ENCODE data around the gene DMRT3. TPM values are rescaled to one million over a fixed set of nuclear protein-coding genes. Genes with fewer than 3 reads are reported as not detected.

Gene DMRT3
- total RNA-seq, 1 donor from 2014 or later, result 0.41 TPM

DNA sequence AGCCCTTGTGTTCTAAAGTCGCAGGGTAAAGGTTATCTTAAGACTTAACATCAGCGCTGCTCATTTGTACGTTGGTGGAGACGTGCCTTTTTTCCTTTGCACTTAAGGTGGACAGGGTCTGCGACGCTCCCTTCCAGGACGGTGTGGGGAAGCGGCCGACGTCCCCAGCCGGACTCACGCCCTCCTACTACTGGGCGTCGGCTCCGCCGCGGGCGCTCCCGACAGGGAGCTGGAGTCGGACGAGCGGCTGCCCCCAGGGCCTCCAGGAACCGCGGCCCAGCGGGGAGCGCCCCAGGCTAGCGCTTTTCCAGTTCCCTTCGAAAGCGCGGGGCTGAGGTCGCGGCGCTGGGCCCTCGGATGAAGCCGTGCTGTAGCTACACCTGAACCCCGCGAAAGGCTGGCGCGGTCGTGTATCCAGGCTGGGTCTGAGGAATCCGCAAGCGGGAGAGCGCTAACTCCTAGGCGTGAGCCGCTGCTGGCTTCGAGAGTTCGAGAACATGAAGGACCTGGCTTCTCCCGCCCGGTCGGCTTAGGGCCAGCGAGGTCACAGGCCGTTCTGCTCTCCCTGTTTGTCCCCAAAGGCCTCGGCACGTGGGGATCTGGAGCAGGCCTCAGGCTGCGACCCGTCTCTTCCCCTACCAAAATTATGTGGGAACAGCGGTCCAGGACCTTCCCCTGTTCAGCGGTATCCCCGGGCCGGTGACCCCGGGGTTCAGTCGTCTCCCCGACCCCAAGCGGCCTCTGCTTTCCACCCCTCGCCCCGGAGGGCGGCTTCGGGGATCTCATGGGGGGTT lies 3.8 kb upstream of the DMRT3 start:
- Histone ChIP-seq H3F3A (ENCODE audit: low read depth) (peaks cover 75% of the 10 kb centered on the region), H3K27me3 (peaks cover 98% of the 10 kb centered on the region), H3K27ac (no peak overlapping the region), H2AFZ (replicated peaks) (peak overlapping the region; percentile 56), H3K79me2 (ENCODE audit: low read depth) (no peaks in the 10 kb centered on the region), H3K4me1 (peaks cover 74% of the 10 kb centered on the region), H3K9ac (no peak overlapping the region), H3K4me2 (peak overlapping the region; percentile 85), H4K20me1 (ENCODE audit: low read depth) (peaks cover 17% of the 10 kb centered on the region), H3K4me3 (peak overlapping the region; percentile 55), H3K9me3 (ENCODE audit: low read depth) (no peaks in the 10 kb centered on the region), H3K36me3 (no peaks in the 10 kb centered on the region)
- Mint-ChIP-seq H3K27me3 (ENCODE audit: insufficient read depth, low read depth) (peaks cover 77% of the 10 kb centered on the region), H3K27ac (peak overlapping the region; percentile 54), H3K4me3 (peak overlapping the region; percentile 87), H3K4me1 (peaks cover 46% of the 10 kb centered on the region), H3K9me3 (no peaks in the 10 kb centered on the region), H3K36me3 (no peaks in the 10 kb centered on the region)
- TF ChIP-seq, protein P1, sequence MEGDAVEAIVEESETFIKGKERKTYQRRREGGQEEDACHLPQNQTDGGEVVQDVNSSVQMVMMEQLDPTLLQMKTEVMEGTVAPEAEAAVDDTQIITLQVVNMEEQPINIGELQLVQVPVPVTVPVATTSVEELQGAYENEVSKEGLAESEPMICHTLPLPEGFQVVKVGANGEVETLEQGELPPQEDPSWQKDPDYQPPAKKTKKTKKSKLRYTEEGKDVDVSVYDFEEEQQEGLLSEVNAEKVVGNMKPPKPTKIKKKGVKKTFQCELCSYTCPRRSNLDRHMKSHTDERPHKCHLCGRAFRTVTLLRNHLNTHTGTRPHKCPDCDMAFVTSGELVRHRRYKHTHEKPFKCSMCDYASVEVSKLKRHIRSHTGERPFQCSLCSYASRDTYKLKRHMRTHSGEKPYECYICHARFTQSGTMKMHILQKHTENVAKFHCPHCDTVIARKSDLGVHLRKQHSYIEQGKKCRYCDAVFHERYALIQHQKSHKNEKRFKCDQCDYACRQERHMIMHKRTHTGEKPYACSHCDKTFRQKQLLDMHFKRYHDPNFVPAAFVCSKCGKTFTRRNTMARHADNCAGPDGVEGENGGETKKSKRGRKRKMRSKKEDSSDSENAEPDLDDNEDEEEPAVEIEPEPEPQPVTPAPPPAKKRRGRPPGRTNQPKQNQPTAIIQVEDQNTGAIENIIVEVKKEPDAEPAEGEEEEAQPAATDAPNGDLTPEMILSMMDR (IDR thresholded peaks at IDR 0.05), result no peak
- peak; percentile 71 for TF ChIP-seq EZH2 (IDR thresholded peaks at IDR 0.05)
- TF ChIP-seq EZH2phosphoT487 (IDR thresholded peaks at IDR 0.05), result peak; percentile 48
- DNase-seq (ENCODE audit: low spot score), result peak; percentile 47

DNA sequence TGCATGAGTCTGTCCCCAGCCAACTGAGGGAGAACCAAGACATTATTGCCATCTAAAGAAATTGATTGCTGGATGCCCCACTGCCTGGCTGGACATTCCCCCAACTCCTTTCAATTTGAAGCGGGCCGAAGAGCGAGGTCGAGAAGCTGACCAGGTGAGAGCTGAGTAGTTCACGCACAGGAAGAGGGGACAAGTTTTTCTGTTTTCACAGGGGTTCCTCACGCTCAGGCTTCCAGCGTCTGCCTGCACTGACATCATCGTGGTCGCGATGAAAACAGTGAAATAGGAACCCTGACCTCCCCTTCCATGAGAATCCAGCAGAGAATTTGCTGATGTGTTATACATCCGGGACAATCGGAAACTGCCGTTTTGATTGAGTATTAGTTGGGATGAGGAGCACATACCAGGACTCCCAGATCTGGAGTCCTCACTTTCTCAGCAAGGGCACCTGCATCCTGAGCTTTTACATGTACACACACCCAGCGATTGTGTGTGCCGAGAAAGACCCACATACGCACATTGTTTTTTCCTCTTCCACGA lies 3.1 kb upstream of the DMRT3 start:
- Histone ChIP-seq H3K27ac (no peak overlapping the region), H3K9ac (no peak overlapping the region), H3K79me2 (ENCODE audit: low read depth) (no peaks in the 10 kb centered on the region), H3K4me1 (peaks cover 68% of the 10 kb centered on the region), H3K4me2 (peak overlapping the region; percentile 85), H3K4me3 (peak overlapping the region; percentile 55), H2AFZ (replicated peaks) (no peak overlapping the region), H4K20me1 (ENCODE audit: low read depth) (peaks cover 19% of the 10 kb centered on the region), H3K27me3 (peaks cover 98% of the 10 kb centered on the region), H3K9me3 (ENCODE audit: low read depth) (no peaks in the 10 kb centered on the region), H3F3A (ENCODE audit: low read depth) (peaks cover 69% of the 10 kb centered on the region), H3K36me3 (no peaks in the 10 kb centered on the region)
- H3K4me3 Mint-ChIP-seq, result peak overlapping the region; percentile 87
- H3K36me3 Mint-ChIP-seq, result no peaks in the 10 kb centered on the region
- H3K9me3 Mint-ChIP-seq, result no peaks in the 10 kb centered on the region
- peaks cover 80% of the 10 kb centered on the region for H3K27me3 Mint-ChIP-seq (ENCODE audit: insufficient read depth, low read depth)
- peak; percentile 37 for DNase-seq (ENCODE audit: low spot score)
- peaks cover 45% of the 10 kb centered on the region for H3K4me1 Mint-ChIP-seq
- H3K27ac Mint-ChIP-seq, result peak overlapping the region; percentile 54
- TF ChIP-seq, protein P1 (IDR thresholded peaks at IDR 0.05), result no peak
- TF ChIP-seq EZH2phosphoT487 (IDR thresholded peaks at IDR 0.05), result no peak
- no peak for TF ChIP-seq EZH2 (IDR thresholded peaks at IDR 0.05)

DNA sequence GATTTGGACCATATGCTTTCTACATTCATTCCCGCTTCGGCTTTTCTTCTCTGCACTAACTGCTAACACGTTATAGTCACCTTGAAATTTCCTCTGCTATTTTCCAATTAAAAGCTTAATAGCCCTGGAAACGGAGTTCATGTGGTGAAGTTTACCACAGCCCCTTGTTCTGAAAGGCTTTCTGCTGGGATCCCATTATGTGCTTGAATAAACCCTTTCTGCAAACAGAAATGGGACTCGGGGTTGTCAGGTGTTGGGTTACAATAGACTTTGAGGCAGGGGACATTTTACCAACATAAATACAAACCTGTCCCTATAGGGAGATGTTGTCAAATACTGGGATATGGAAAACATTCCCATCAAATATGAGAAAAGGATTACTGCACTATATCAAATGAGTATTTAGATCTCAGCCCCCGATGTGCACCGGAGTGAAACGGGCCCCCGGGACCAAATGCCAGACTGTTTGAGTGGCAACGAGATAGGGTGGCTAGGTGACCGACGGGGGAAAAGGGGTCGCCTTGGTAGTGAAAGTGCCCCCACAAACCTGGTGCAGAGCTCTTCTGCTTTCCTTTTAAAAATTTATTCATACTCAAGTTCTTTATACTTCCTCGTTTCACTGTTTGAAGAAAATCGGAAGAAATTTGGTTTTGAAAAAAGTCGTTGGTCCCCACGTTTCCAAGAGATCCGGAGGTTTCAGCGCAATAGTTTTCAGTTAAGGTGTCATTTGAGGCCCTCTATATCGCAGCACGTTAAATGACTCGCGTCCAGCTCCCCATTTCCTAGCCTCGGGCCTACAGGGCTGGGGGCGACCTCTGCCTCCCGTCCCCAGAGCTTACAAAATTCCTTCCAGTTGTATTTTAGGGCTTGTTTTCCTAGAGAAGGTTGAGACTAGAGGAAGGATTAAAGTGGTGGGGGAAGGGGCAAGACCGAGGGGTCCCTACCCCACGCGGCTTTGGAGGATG lies 2.1 kb upstream of the DMRT3 start:
- peaks cover 42% of the 10 kb centered on the region for H3K4me1 Mint-ChIP-seq
- peak; percentile 93 for DNase-seq (ENCODE audit: low spot score)
- peak overlapping the region; percentile 55 for H3K4me3 ChIP-seq

More for the DNA sequence above, 2.1 kb upstream of the DMRT3 start:
- no peak for TF ChIP-seq EZH2phosphoT487 (IDR thresholded peaks at IDR 0.05)
- TF ChIP-seq, protein P1 (IDR thresholded peaks at IDR 0.05), result no peak
- H3K36me3 Mint-ChIP-seq, result no peaks in the 10 kb centered on the region
- Histone ChIP-seq H2AFZ (replicated peaks) (peak overlapping the region; percentile 32), H3K4me2 (peak overlapping the region; percentile 85), H3K9me3 (ENCODE audit: low read depth) (no peaks in the 10 kb centered on the region), H3K79me2 (ENCODE audit: low read depth) (no peaks in the 10 kb centered on the region), H3K27me3 (peaks cover 98% of the 10 kb centered on the region), H3F3A (ENCODE audit: low read depth) (peaks cover 64% of the 10 kb centered on the region), H3K4me1 (peaks cover 59% of the 10 kb centered on the region), H3K9ac (no peak overlapping the region), H3K27ac (no peak overlapping the region), H3K36me3 (no peaks in the 10 kb centered on the region), H4K20me1 (ENCODE audit: low read depth) (peaks cover 26% of the 10 kb centered on the region)
- peak overlapping the region; percentile 93 for H3K27ac Mint-ChIP-seq
- H3K4me3 Mint-ChIP-seq, result peak overlapping the region; percentile 87
- H3K27me3 Mint-ChIP-seq (ENCODE audit: insufficient read depth, low read depth), result peaks cover 81% of the 10 kb centered on the region
- H3K9me3 Mint-ChIP-seq, result no peaks in the 10 kb centered on the region
